Renal pelvis (tissue), 4 donors: ENCODE measurements around the gene SPIRE2. TPM values are rescaled to one million over a fixed set of nuclear protein-coding genes. Genes with fewer than 3 reads are reported as not detected.
"Not testable (repeated sequence)": the region's sequence is repeated elsewhere in the genome, so short reads cannot be mapped to it uniquely, and the experiment has no call there.

Experiments
- DNase-seq: peaks from one replicate; pipeline ENCODE4 v3.0.0-alpha.2; 2013
- polyA plus RNA-seq, 3 donors: library from polyadenylated mRNA; unstranded; fragments of 120-200 nt; gene quantifications; one replicate each; pipeline ENCODE4 v1.2.1, GENCODE V29; 2013; ENCODE audit not compliant: insufficient read length in 3 of 3

Gene SPIRE2
- polyA plus RNA-seq, 3 donors: 10.8 to 18.1 (median 17.5) TPM

- DNase-seq: not testable (repeated sequence)
Observed at GRCh38 chr16:89806589-89807193, 21.6 kb upstream of the SPIRE2 start.

- DNase-seq: no peak
Observed at GRCh38 chr16:89808475-89808874, 19.8 kb upstream of the SPIRE2 start.

- no peak for DNase-seq
Observed at GRCh38 chr16:89811321-89811720, 17.0 kb upstream of the SPIRE2 start.

- DNase-seq: no peak
Observed at GRCh38 chr16:89815639-89816348, 12.5 kb upstream of the SPIRE2 start.

- DNase-seq: not testable (repeated sequence)
Observed at GRCh38 chr16:89818851-89819403, 9.3 kb upstream of the SPIRE2 start.

- DNase-seq: not testable (repeated sequence)
Observed at GRCh38 chr16:89819448-89819847, 8.8 kb upstream of the SPIRE2 start.

- no peak for DNase-seq
Observed at GRCh38 chr16:89821438-89822187, 6.7 kb upstream of the SPIRE2 start.

- no peak for DNase-seq
Observed at GRCh38 chr16:89822188-89823086, 5.8 kb upstream of the SPIRE2 start.

GRCh38 chr16:89823087-89823823 lies 5.0 kb upstream of the SPIRE2 start:
- DNase-seq: no peak

GRCh38 chr16:89823824-89824148 lies 4.5 kb upstream of the SPIRE2 start:
- DNase-seq: not testable (repeated sequence)

GRCh38 chr16:89826531-89827382 lies 1.5 kb upstream of the SPIRE2 start:
- DNase-seq: no peak

- DNase-seq: no peak
Observed at GRCh38 chr16:89827383-89828198, 684 bp upstream of the SPIRE2 start.

- no peak for DNase-seq
Observed at GRCh38 chr16:89828870-89829629, 775 bp downstream of the SPIRE2 start.

GRCh38 chr16:89829630-89830437 lies 1.6 kb downstream of the SPIRE2 start:
- no peak for DNase-seq

- DNase-seq: no peak
Observed at GRCh38 chr16:89831810-89832328, 3.6 kb downstream of the SPIRE2 start.

- DNase-seq: not testable (repeated sequence)
Observed at GRCh38 chr16:89833664-89834363, 5.5 kb downstream of the SPIRE2 start.
